ENCODE results near the gene CRELD2. TPM values are rescaled to one million over a fixed set of nuclear protein-coding genes. Genes with fewer than 3 reads are reported as not detected.

The CRELD2 gene
- polyA plus RNA-seq, 1 donor (not counting 4 experiments of a cell fraction or from before 2014, with no cell fraction given) = 33.5 TPM

GRCh38 chr22:49938565-49939136, 20.2 kb downstream of the CRELD2 start:
- Histone ChIP-seq H4K20me1 (ENCODE audit: control insufficient read depth, extremely low read depth, insufficient read depth, low read length) (no peaks in the 10 kb centered on the region), H3K27me3 (ENCODE audit: control insufficient read depth, extremely low read depth, insufficient read depth, low read length) (peaks cover 6% of the 10 kb centered on the region), H3K9ac (ENCODE audit: control insufficient read depth, extremely low read depth, insufficient read depth, low read length) (no peak overlapping the region), H3K9me1 (ENCODE audit: control insufficient read depth, extremely low read depth, insufficient read depth, low read length) (no peaks in the 10 kb centered on the region), H3K4me1 (ENCODE audit: control insufficient read depth, extremely low read depth, insufficient read depth, low read length) (peaks cover 14% of the 10 kb centered on the region), H3K9me3 (ENCODE audit: control insufficient read depth, low read depth, low read length) (no peaks in the 10 kb centered on the region), H3K4me2 (ENCODE audit: control insufficient read depth, extremely low read depth, insufficient read depth, low read depth, low read length) (no peak overlapping the region), H3K36me3 (ENCODE audit: control insufficient read depth in 2 of 2, extremely low read depth in 1 of 2, insufficient read depth in 2 of 2, low read length in 2 of 2) (no peaks in the 10 kb centered on the region), H3K4me3 (ENCODE audit: control insufficient read depth in 2 of 3, extremely low read depth in 1 of 3, insufficient read depth in 2 of 3, low read depth in 1 of 3, low read length in 3 of 3) (no peak overlapping the region), H3K27ac (ENCODE audit: control insufficient read depth, insufficient read depth, low read length) (no peak overlapping the region), H2AFZ (ENCODE audit: control insufficient read depth, low read length) (no peak overlapping the region), H3K79me2 (ENCODE audit: control insufficient read depth, insufficient read depth, low read length) (no peaks in the 10 kb centered on the region)
- dilution Hi-C loops (cut with MboI; ENCODE audit: extremely low pct_ligation_motif_present, low sequenced_read_pairs) = no loop called here
- TF ChIP-seq CTCF (optimal IDR thresholded peaks at IDR 0.05 in 1 of 3, IDR thresholded peaks at IDR 0.05 in 1 of 3, conservative IDR thresholded peaks at IDR 0.05 in 1 of 3; ENCODE audit: extremely low read depth in 1 of 3, insufficient read depth in 2 of 3, low read length in 3 of 3) (no peak), EZH2 (IDR thresholded peaks at IDR 0.05; ENCODE audit: low read length) (no peak)
- FAIRE-seq = no peak
- DNase-seq (ENCODE audit: low read depth, low spot score) = no peak

- TF ChIP-seq CTCF (optimal IDR thresholded peaks at IDR 0.05 in 1 of 3, IDR thresholded peaks at IDR 0.05 in 1 of 3, conservative IDR thresholded peaks at IDR 0.05 in 1 of 3; ENCODE audit: extremely low read depth in 1 of 3, insufficient read depth in 2 of 3, low read length in 3 of 3) = no peak
- no peak for TF ChIP-seq EZH2 (IDR thresholded peaks at IDR 0.05; ENCODE audit: low read length)
- no peaks in the 10 kb centered on the region for H3K9me3 ChIP-seq (ENCODE audit: control insufficient read depth, low read depth, low read length)
- no peaks in the 10 kb centered on the region for H4K20me1 ChIP-seq (ENCODE audit: control insufficient read depth, extremely low read depth, insufficient read depth, low read length)
- H3K4me1 ChIP-seq (ENCODE audit: control insufficient read depth, extremely low read depth, insufficient read depth, low read length) = peaks cover 7% of the 10 kb centered on the region
- dilution Hi-C loops (cut with MboI; ENCODE audit: extremely low pct_ligation_motif_present, low sequenced_read_pairs) = no loop called here
- no peak overlapping the region for H3K4me3 ChIP-seq (ENCODE audit: control insufficient read depth in 2 of 3, extremely low read depth in 1 of 3, insufficient read depth in 2 of 3, low read depth in 1 of 3, low read length in 3 of 3)
- peaks cover 6% of the 10 kb centered on the region for H3K27me3 ChIP-seq (ENCODE audit: control insufficient read depth, extremely low read depth, insufficient read depth, low read length)
- no peaks in the 10 kb centered on the region for H3K36me3 ChIP-seq (ENCODE audit: control insufficient read depth in 2 of 2, extremely low read depth in 1 of 2, insufficient read depth in 2 of 2, low read length in 2 of 2)
- H3K79me2 ChIP-seq (ENCODE audit: control insufficient read depth, insufficient read depth, low read length) = no peaks in the 10 kb centered on the region
- DNase-seq (ENCODE audit: low read depth, low spot score) (no peak), FAIRE-seq (no peak)
- no peak overlapping the region for H3K4me2 ChIP-seq (ENCODE audit: control insufficient read depth, extremely low read depth, insufficient read depth, low read depth, low read length)
- no peak overlapping the region for H3K27ac ChIP-seq (ENCODE audit: control insufficient read depth, insufficient read depth, low read length)
- H2AFZ ChIP-seq (ENCODE audit: control insufficient read depth, low read length) = no peak overlapping the region
- H3K9me1 ChIP-seq (ENCODE audit: control insufficient read depth, extremely low read depth, insufficient read depth, low read length) = no peaks in the 10 kb centered on the region
- no peak overlapping the region for H3K9ac ChIP-seq (ENCODE audit: control insufficient read depth, extremely low read depth, insufficient read depth, low read length)
These were observed 23.3 kb downstream of the CRELD2 start for GRCh38 chr22:49941507-49942316.
